ENCODE measurements around the gene ERH. TPM values are rescaled to one million over a fixed set of nuclear protein-coding genes. Genes with fewer than 3 reads are reported as not detected.

Gene ERH
- total RNA-seq, 3 donors from 2014 or later (not counting 1 experiment from before 2014, with no cell fraction given): 103 to 120 (median 113) TPM

DNA sequence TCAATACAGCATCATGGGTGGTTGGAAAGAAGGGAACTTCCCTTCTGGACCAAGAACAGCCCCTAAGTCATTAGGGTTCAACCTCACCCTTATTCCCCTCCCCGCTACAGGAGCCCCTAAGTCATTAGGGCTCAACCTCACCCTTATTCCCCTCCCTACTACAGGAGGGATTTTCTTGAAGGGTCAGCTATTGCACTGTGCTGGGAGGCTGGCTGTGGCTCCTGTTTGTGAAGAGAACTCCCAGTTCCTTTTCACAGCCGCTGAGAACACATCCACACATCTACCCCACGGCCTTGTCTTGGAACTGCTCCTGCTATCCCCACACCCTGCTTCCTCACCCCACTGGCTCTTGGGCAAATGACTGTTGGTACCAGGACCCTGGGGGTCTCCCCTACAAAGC is 44.9 kb downstream of the ERH start:
- no peaks in the 10 kb centered on the region for H3K36me3 ChIP-seq (ENCODE audit: control insufficient read depth, insufficient read depth, low read length)
- intact Hi-C loops (cut with micrococcal nuclease): no loop called here
- Mint-ChIP-seq H3K27me3 (ENCODE audit: low read depth in 2 of 2) (peaks cover 0 to 9% of the 10 kb centered on the region in 2 donors), H3K36me3 (no peaks in the 10 kb centered on the region), H3K4me3 (no peak overlapping the region), H3K9me3 (no peaks in the 10 kb centered on the region), H3K4me1 (peaks cover 8 to 9% of the 10 kb centered on the region in 2 donors), H3K27ac (no peak overlapping the region)
- H3K27me3 ChIP-seq (ENCODE audit: control insufficient read depth, insufficient read depth, low read length): no peaks in the 10 kb centered on the region
- H3K4me1 ChIP-seq (ENCODE audit: control insufficient read depth, insufficient read depth, low read length): peaks cover 14% of the 10 kb centered on the region
- DNase-seq: no peak
- WGBS (ENCODE audit: insufficient coverage): 90% methylated on average over 3 of the region's 3 CpGs
- no peak for ATAC-seq
- no peak overlapping the region for H3K27ac ChIP-seq (ENCODE audit: low read length)
- no peak overlapping the region for H3K4me3 ChIP-seq (ENCODE audit: low read length)
- no peak for TF ChIP-seq CTCF (IDR thresholded peaks at IDR 0.05)
- H3K9me3 ChIP-seq (ENCODE audit: control insufficient read depth, insufficient read depth, low read length): no peaks in the 10 kb centered on the region

DNA sequence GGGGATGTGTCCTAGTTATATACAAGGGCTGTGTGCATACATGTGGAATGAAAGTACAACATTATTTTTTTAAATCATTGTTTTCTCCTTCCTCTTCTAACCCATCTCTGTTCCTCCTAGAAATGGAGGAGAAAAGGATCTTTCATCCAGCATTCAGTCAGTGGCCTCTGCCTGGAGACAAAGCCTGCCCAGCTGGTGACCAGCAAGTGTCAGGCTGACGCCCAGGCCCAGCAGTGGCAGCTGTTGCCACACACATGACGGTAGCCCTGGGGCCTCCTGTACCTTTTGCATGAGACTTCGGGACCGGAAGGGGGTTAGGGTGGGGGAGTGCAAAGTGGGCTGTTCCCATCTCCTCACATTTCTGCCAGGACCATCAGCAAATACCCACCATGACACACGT is 46.2 kb downstream of the ERH start:
- H3K9me3 Mint-ChIP-seq: no peaks in the 10 kb centered on the region
- no peak overlapping the region for H3K4me3 ChIP-seq (ENCODE audit: low read length)
- H3K36me3 Mint-ChIP-seq: no peaks in the 10 kb centered on the region
- intact Hi-C loops (cut with micrococcal nuclease): no loop called here
- WGBS (ENCODE audit: insufficient coverage): 92% methylated on average over 3 of the region's 5 CpGs
- DNase-seq (no peak), ATAC-seq (no peak)
- H3K4me1 Mint-ChIP-seq: peaks cover 8 to 9% of the 10 kb centered on the region in 2 donors
- H3K27ac Mint-ChIP-seq: no peak overlapping the region
- H3K27me3 ChIP-seq (ENCODE audit: control insufficient read depth, insufficient read depth, low read length): no peaks in the 10 kb centered on the region
- no peak overlapping the region for H3K27ac ChIP-seq (ENCODE audit: low read length)
- H3K27me3 Mint-ChIP-seq (ENCODE audit: low read depth in 2 of 2): peaks cover 0 to 10% of the 10 kb centered on the region in 2 donors
- no peaks in the 10 kb centered on the region for H3K9me3 ChIP-seq (ENCODE audit: control insufficient read depth, insufficient read depth, low read length)
- H3K36me3 ChIP-seq (ENCODE audit: control insufficient read depth, insufficient read depth, low read length): no peaks in the 10 kb centered on the region
- H3K4me3 Mint-ChIP-seq: no peak overlapping the region
- no peak for TF ChIP-seq CTCF (IDR thresholded peaks at IDR 0.05)
- peaks cover 14% of the 10 kb centered on the region for H3K4me1 ChIP-seq (ENCODE audit: control insufficient read depth, insufficient read depth, low read length)

DNA sequence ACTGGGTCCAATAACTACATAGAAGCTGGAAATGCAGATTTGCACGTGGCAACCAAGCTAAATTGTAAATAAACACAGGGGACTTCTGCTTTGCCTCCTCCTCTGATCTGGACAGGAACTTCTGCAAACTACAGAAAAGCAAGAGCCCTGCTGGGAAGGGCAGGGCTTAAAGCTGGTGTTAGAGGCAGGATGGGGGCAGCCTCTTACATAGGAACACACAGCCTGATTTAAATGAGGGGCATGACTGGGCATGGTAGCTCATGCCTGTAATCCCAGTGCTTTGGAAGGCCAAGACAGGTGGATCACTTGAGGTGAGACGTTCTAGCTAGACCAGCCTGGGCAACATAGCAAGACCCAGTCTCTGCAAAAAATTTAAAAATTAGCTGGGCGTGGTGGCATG is 46.7 kb downstream of the ERH start:
- Histone ChIP-seq H3K9me3 (ENCODE audit: control insufficient read depth, insufficient read depth, low read length) (no peaks in the 10 kb centered on the region), H3K4me1 (ENCODE audit: control insufficient read depth, insufficient read depth, low read length) (peaks cover 14% of the 10 kb centered on the region), H3K36me3 (ENCODE audit: control insufficient read depth, insufficient read depth, low read length) (no peaks in the 10 kb centered on the region), H3K4me3 (ENCODE audit: low read length) (no peak overlapping the region), H3K27me3 (ENCODE audit: control insufficient read depth, insufficient read depth, low read length) (no peaks in the 10 kb centered on the region), H3K27ac (ENCODE audit: low read length) (no peak overlapping the region)
- TF ChIP-seq CTCF (IDR thresholded peaks at IDR 0.05): no peak
- no peak overlapping the region for H3K4me3 Mint-ChIP-seq
- H3K27ac Mint-ChIP-seq: no peak overlapping the region
- peaks cover 8 to 9% of the 10 kb centered on the region in 2 donors for H3K4me1 Mint-ChIP-seq
- no peak for ATAC-seq
- DNase-seq: no peak
- H3K36me3 Mint-ChIP-seq: no peaks in the 10 kb centered on the region
- 59% methylated on average over 3 of the region's 3 CpGs for WGBS (ENCODE audit: insufficient coverage)
- no peaks in the 10 kb centered on the region for H3K9me3 Mint-ChIP-seq
- intact Hi-C loops (cut with micrococcal nuclease): no loop called here
- H3K27me3 Mint-ChIP-seq (ENCODE audit: low read depth in 2 of 2): peaks cover 0 to 10% of the 10 kb centered on the region in 2 donors

- H3K27me3 ChIP-seq (ENCODE audit: control insufficient read depth, insufficient read depth, low read length): no peaks in the 10 kb centered on the region
- no peak overlapping the region for H3K27ac Mint-ChIP-seq
- TF ChIP-seq CTCF (IDR thresholded peaks at IDR 0.05): no peak
- no peaks in the 10 kb centered on the region for H3K9me3 Mint-ChIP-seq
- DNase-seq (no peak), ATAC-seq (no peak)
- 81% methylated on average over 5 of the region's 5 CpGs for WGBS (ENCODE audit: insufficient coverage)
- no peaks in the 10 kb centered on the region for H3K36me3 ChIP-seq (ENCODE audit: control insufficient read depth, insufficient read depth, low read length)
- no peaks in the 10 kb centered on the region for H3K9me3 ChIP-seq (ENCODE audit: control insufficient read depth, insufficient read depth, low read length)
- peaks cover 14% of the 10 kb centered on the region for H3K4me1 ChIP-seq (ENCODE audit: control insufficient read depth, insufficient read depth, low read length)
- H3K4me3 Mint-ChIP-seq: no peak overlapping the region
- intact Hi-C loops (cut with micrococcal nuclease): no loop called here
- H3K27ac ChIP-seq (ENCODE audit: low read length): no peak overlapping the region
- H3K36me3 Mint-ChIP-seq: no peaks in the 10 kb centered on the region
- H3K4me3 ChIP-seq (ENCODE audit: low read length): no peak overlapping the region
- peaks cover 0 to 10% of the 10 kb centered on the region in 2 donors for H3K27me3 Mint-ChIP-seq (ENCODE audit: low read depth in 2 of 2)
- peaks cover 8 to 9% of the 10 kb centered on the region in 2 donors for H3K4me1 Mint-ChIP-seq
These were observed 47.2 kb downstream of the ERH start for GRCh38 chr14:69350892-69351291.
